ENCODE measurements around the gene CRYAA.
"Not testable (repeated sequence)": the region's sequence is repeated elsewhere in the genome, so short reads cannot be mapped to it uniquely, and the experiment has no call there.

DNA sequence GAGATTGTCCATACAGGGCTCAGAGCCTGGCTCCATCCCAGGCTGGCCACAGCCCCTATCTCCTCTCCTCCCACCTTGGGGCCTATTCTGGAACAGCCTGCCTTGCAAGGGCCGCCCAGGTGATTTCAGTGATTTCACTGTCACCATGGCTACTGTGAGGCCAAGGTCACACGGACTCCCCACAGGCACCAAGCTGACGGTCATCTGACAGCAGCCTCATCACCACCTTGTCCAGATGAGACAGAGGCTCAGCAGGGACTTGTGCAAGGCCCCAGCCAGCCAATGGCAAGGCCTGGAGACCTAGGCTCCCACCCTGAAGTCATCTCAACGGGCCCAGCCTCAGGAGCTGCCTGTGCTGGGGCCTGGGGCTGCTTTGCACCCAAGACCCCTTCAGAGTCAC is 6.2 kb downstream of the CRYAA start:
- TF ChIP-seq, protein P1, sequence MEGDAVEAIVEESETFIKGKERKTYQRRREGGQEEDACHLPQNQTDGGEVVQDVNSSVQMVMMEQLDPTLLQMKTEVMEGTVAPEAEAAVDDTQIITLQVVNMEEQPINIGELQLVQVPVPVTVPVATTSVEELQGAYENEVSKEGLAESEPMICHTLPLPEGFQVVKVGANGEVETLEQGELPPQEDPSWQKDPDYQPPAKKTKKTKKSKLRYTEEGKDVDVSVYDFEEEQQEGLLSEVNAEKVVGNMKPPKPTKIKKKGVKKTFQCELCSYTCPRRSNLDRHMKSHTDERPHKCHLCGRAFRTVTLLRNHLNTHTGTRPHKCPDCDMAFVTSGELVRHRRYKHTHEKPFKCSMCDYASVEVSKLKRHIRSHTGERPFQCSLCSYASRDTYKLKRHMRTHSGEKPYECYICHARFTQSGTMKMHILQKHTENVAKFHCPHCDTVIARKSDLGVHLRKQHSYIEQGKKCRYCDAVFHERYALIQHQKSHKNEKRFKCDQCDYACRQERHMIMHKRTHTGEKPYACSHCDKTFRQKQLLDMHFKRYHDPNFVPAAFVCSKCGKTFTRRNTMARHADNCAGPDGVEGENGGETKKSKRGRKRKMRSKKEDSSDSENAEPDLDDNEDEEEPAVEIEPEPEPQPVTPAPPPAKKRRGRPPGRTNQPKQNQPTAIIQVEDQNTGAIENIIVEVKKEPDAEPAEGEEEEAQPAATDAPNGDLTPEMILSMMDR (IDR thresholded peaks at IDR 0.05) = not testable (repeated sequence)
- not testable (repeated sequence) for TF ChIP-seq ESRRA (CRISPR knock-in tag; IDR thresholded peaks at IDR 0.05; ENCODE audit: borderline replicate concordance)

All from WTC11 (cell line).